Tibial nerve (tissue), 3 donors: ENCODE data around the gene CNTNAP5.

Source experiments
- POLR2A ChIP-seq, 2 donors: fragments of 450-650 bp; IDR thresholded peaks; one replicate each; pipeline ENCODE4 v1.6.1; 2017; ENCODE audit warnings: antibody characterized with exemption in 2 of 2, mild to moderate bottlenecking in 2 of 2, moderate library complexity in 2 of 2
- TF ChIP-seq, protein P1 (sequence below), 5 experiments: fragments of 200-600 bp in 3 of 5; fragments of 450-650 bp in 2 of 5; sonication (generic) in 3 of 5; IDR thresholded peaks; one replicate each; pipeline ENCODE4 v1.5.1; 2016 to 2019; ENCODE audit warnings: antibody characterized with exemption in 5 of 5, mild to moderate bottlenecking in 3 of 5, moderate library complexity in 2 of 5

DNA sequence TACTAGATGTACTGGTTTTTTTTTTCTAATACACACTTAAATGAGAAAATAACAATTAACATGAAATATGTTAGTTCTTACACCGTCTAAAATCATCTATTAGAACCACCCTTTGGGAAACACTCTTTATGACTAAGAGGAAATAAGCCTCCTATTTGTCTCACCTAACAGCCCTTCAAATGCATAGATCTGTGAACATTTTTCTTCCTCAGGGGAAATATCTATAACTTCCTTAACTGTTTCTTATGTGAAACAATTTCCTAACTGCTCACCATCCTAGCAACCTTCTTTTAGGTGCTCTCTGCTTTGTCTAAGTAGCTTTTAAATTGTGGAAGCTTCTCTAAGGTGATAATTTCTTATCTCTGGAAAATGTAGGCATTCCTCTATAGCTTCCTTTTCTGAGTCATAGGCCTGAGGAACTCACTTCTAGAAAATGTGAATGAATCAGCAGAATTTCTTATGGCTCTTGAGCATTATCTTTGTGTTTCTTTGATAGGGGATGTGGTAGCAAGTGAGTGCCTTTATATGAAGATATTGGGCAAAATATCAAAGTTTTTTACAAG, 56.1 kb downstream of the CNTNAP5 start:
- TF ChIP-seq, protein P1, sequence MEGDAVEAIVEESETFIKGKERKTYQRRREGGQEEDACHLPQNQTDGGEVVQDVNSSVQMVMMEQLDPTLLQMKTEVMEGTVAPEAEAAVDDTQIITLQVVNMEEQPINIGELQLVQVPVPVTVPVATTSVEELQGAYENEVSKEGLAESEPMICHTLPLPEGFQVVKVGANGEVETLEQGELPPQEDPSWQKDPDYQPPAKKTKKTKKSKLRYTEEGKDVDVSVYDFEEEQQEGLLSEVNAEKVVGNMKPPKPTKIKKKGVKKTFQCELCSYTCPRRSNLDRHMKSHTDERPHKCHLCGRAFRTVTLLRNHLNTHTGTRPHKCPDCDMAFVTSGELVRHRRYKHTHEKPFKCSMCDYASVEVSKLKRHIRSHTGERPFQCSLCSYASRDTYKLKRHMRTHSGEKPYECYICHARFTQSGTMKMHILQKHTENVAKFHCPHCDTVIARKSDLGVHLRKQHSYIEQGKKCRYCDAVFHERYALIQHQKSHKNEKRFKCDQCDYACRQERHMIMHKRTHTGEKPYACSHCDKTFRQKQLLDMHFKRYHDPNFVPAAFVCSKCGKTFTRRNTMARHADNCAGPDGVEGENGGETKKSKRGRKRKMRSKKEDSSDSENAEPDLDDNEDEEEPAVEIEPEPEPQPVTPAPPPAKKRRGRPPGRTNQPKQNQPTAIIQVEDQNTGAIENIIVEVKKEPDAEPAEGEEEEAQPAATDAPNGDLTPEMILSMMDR (IDR thresholded peaks at IDR 0.05): no peak
- no peak for TF ChIP-seq POLR2A (IDR thresholded peaks at IDR 0.05)
